DND-41 (cell line): ENCODE data around the gene RFLNA.

Source experiments
- ATAC-seq: fragments of 200-7000 bp; cut with Tn5 transposase; 3 replicates; pipeline ENCODE4 v1.9.1; 2021; ENCODE audit warnings: low read depth; ENCODE audit not compliant: insufficient read depth
- DNase-seq: peaks from one replicate; pipeline ENCODE4 v3.0.0-alpha.2; 2020
- H2AFZ ChIP-seq: 2 replicates; pipeline ENCODE4 v1.6.0; 2012; ENCODE audit warnings: low read depth, low read length
- H3K27ac ChIP-seq: 2 replicates; pipeline ENCODE4 v1.5.1; 2012; ENCODE audit warnings: low read length, inconsistent platforms
- H3K27me3 ChIP-seq: fragments of 200-600 bp; sonication (generic); 2 replicates; pipeline ENCODE4 v1.6.0; 2012; ENCODE audit warnings: low read length, mild to moderate bottlenecking, inconsistent platforms; ENCODE audit not compliant: insufficient read depth, poor library complexity
- H3K36me3 ChIP-seq: 2 replicates; pipeline ENCODE4 v1.5.1; 2012; ENCODE audit warnings: low read length, inconsistent platforms; ENCODE audit not compliant: insufficient read depth
- H3K4me1 ChIP-seq: 2 replicates; pipeline ENCODE4 v1.5.1; 2012; ENCODE audit warnings: mild to moderate bottlenecking, low read length; ENCODE audit not compliant: insufficient read depth
- H3K4me2 ChIP-seq: 2 replicates; pipeline ENCODE4 v1.6.0; 2012; ENCODE audit warnings: mild to moderate bottlenecking, moderate library complexity, low read length, inconsistent platforms; ENCODE audit not compliant: insufficient read depth
- H3K4me3 ChIP-seq, 2 experiments: fragments of 200-600 bp in 1 of 2; shearing (Covaris generic) in 1 of 2; 2 replicates each; pipeline ENCODE4 v1.5.1; 2012 to 2016; ENCODE audit warnings: inconsistent platforms in 2 of 2, low read length in 2 of 2, mild to moderate bottlenecking in 2 of 2, low read depth in 1 of 2, moderate library complexity in 1 of 2
- H3K79me2 ChIP-seq: 2 replicates; pipeline ENCODE4 v1.6.0; 2012; ENCODE audit warnings: low read length, inconsistent platforms; ENCODE audit not compliant: insufficient read depth
- H3K9ac ChIP-seq: 2 replicates; pipeline ENCODE4 v1.6.0; 2012; ENCODE audit warnings: low read depth, mild to moderate bottlenecking, inconsistent platforms, low read length, moderate library complexity
- H3K9me3 ChIP-seq: 2 replicates; pipeline ENCODE4 v1.5.1; 2012; ENCODE audit warnings: low read length, moderate library complexity, mild to moderate bottlenecking, inconsistent platforms; ENCODE audit not compliant: insufficient read depth, severe bottlenecking
- H4K20me1 ChIP-seq: 2 replicates; pipeline ENCODE4 v1.6.0; 2012; ENCODE audit warnings: low read length; ENCODE audit not compliant: insufficient read depth
- EZH2 ChIP-seq: IDR thresholded peaks from 3 replicates; pipeline ENCODE4 v1.6.1; 2012; ENCODE audit warnings: borderline replicate concordance, low read depth, mild to moderate bottlenecking, moderate library complexity, low read length, inconsistent platforms; ENCODE audit not compliant: severe bottlenecking
- TF ChIP-seq, protein P1 (sequence below): IDR thresholded peaks from 2 replicates; pipeline ENCODE4 v1.5.1; 2012; ENCODE audit warnings: borderline replicate concordance, low read length, moderate library complexity, mild to moderate bottlenecking; ENCODE audit not compliant: poor library complexity, severe bottlenecking; ENCODE audit errors: extremely low read depth

RFLNA gene

DNA sequence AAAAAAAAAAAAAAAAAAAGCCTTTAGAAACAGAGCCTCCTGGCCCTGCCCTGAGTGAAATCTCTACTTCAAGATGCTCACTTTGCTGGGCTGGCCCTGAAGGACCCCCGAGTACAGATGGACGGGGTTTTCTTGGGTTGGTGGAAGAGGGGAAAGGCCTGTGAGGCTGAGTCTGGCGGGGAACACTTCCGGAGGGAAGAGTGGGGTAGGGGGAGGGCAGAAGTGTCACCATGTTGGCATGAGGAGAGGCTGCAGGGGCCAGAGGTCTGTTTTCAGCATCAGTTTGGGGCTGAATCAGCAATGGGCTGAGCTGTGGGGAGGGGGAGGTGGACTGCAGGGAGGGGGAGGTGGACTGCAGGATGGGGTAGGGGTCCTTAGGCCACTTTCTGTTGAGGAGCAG lies 15.3 kb downstream of the RFLNA start:
- no peaks in the 10 kb centered on the region for H3K4me1 ChIP-seq
- H3K36me3 ChIP-seq: no peaks in the 10 kb centered on the region
- no peak overlapping the region for H2AFZ ChIP-seq
- H3K9me3 ChIP-seq: no peaks in the 10 kb centered on the region
- no peaks in the 10 kb centered on the region for H3K79me2 ChIP-seq
- no peak for TF ChIP-seq EZH2
- TF ChIP-seq, protein P1, sequence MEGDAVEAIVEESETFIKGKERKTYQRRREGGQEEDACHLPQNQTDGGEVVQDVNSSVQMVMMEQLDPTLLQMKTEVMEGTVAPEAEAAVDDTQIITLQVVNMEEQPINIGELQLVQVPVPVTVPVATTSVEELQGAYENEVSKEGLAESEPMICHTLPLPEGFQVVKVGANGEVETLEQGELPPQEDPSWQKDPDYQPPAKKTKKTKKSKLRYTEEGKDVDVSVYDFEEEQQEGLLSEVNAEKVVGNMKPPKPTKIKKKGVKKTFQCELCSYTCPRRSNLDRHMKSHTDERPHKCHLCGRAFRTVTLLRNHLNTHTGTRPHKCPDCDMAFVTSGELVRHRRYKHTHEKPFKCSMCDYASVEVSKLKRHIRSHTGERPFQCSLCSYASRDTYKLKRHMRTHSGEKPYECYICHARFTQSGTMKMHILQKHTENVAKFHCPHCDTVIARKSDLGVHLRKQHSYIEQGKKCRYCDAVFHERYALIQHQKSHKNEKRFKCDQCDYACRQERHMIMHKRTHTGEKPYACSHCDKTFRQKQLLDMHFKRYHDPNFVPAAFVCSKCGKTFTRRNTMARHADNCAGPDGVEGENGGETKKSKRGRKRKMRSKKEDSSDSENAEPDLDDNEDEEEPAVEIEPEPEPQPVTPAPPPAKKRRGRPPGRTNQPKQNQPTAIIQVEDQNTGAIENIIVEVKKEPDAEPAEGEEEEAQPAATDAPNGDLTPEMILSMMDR: no peak
- no peak overlapping the region for H3K27ac ChIP-seq
- no peak overlapping the region for H3K4me2 ChIP-seq
- H3K9ac ChIP-seq: no peak overlapping the region
- DNase-seq (no peak), ATAC-seq (no peak)
- no peaks in the 10 kb centered on the region for H4K20me1 ChIP-seq
- no peak overlapping the region for H3K4me3 ChIP-seq
- no peaks in the 10 kb centered on the region for H3K27me3 ChIP-seq

DNA sequence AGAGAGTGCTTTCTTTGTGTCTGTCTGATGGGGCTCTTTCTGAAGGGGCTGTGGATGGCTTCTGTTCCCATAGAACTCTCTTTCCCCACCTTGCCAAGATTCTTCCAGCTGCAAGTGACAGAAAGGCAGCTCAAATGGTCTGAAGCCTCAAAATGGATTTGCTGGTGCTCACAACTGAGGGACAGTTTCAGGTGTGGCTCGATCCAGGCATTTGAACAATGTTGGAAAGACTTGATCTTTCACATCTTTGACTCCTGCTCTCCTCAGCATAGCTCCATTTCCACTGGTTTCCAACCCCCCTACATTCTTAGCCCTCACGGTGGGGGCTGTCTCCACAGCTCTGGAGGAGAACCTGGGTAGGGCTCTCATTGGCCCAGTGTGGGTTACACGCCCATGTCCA lies 15.9 kb downstream of the RFLNA start:
- H3K4me3 ChIP-seq: no peak overlapping the region
- no peaks in the 10 kb centered on the region for H3K27me3 ChIP-seq
- no peak for DNase-seq
- H3K4me1 ChIP-seq: no peaks in the 10 kb centered on the region
- TF ChIP-seq, protein P1: no peak
- TF ChIP-seq EZH2: no peak
- no peaks in the 10 kb centered on the region for H3K79me2 ChIP-seq
- H3K9me3 ChIP-seq: no peaks in the 10 kb centered on the region
- no peaks in the 10 kb centered on the region for H3K36me3 ChIP-seq
- ATAC-seq: no peak
- no peak overlapping the region for H3K4me2 ChIP-seq
- H2AFZ ChIP-seq: no peak overlapping the region
- H3K27ac ChIP-seq: no peak overlapping the region
- no peaks in the 10 kb centered on the region for H4K20me1 ChIP-seq
- H3K9ac ChIP-seq: no peak overlapping the region

DNA sequence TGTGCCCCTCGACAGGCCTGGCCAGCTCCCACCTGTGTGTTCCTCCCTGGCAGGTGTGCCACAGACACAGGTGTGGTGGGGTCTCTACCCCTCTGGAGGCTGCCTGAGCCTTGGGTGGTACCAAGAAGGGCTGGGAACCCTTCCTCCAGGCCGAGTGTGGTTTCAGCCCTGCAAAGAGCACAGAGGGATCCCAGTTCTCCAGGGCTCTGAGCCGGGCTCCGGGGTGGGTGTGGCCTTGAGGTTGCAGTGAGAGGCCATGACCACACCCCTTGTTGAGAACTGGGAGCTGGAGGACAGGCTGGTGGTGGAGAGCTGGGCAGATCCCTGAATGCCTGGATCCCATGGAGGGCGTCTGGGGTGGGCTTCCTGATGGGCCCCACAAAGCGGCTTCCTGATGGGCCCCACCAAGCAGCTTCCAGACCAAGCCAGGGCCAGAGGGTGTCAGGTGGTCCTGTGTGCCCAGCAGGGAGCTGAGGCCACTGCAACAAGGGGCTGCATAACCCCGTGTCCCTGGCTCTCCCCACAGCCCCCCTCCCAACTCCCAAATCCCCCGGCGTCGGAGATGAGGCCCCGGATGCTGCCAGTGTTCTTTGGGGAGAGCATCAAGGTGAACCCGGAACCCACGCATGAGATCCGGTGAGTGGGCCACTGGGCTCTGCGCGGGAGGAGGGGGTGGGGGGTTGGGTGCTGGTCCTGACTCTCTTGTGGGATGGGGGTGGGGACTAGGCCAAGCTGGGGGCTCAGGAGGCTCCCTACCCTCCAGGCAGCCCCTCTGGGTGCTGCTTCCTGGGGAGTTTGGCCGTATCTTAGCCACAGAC lies 16.6 kb downstream of the RFLNA start:
- H2AFZ ChIP-seq: no peak overlapping the region
- no peak for ATAC-seq
- no peak overlapping the region for H3K9ac ChIP-seq
- H3K27ac ChIP-seq: no peak overlapping the region
- TF ChIP-seq EZH2: no peak
- TF ChIP-seq, protein P1: no peak
- H3K4me1 ChIP-seq: no peaks in the 10 kb centered on the region
- no peaks in the 10 kb centered on the region for H3K9me3 ChIP-seq
- H4K20me1 ChIP-seq: no peaks in the 10 kb centered on the region
- no peak for DNase-seq
- H3K4me2 ChIP-seq: no peak overlapping the region
- H3K27me3 ChIP-seq: no peaks in the 10 kb centered on the region
- no peaks in the 10 kb centered on the region for H3K36me3 ChIP-seq
- no peaks in the 10 kb centered on the region for H3K79me2 ChIP-seq
- H3K4me3 ChIP-seq: no peak overlapping the region

- Histone ChIP-seq H3K27ac (no peak overlapping the region), H3K9ac (no peak overlapping the region), H3K4me1 (no peaks in the 10 kb centered on the region), H2AFZ (no peak overlapping the region), H3K4me3 (no peak overlapping the region), H3K36me3 (no peaks in the 10 kb centered on the region), H3K27me3 (no peaks in the 10 kb centered on the region), H3K79me2 (no peaks in the 10 kb centered on the region), H3K9me3 (no peaks in the 10 kb centered on the region), H4K20me1 (no peaks in the 10 kb centered on the region), H3K4me2 (no peak overlapping the region)
- TF ChIP-seq EZH2: no peak
- TF ChIP-seq, protein P1: no peak
- DNase-seq: no peak
- ATAC-seq: no peak
Measured at GRCh38 chr12:124312601-124313000, 17.7 kb downstream of the RFLNA start.
